Heart right ventricle (tissue), 16 donors: ENCODE results near the gene SLC25A21. TPM values are rescaled to one million over a fixed set of nuclear protein-coding genes. Genes with fewer than 3 reads are reported as not detected.

Experiments used
- ATAC-seq, 8 donors: fragments of 200-7000 bp; cut with Tn5 transposase; one replicate each; pipeline ENCODE4 v1.9.1; 2020; ENCODE audit warnings: mild to moderate bottlenecking in 8 of 8, moderate library complexity in 8 of 8, moderate number of reproducible peaks in 1 of 8
- DNase-seq, 2 donors: peaks; one replicate each; pipeline ENCODE4 v3.0.0-alpha.2; 2020
- H3K27ac ChIP-seq, 10 donors: fragments of 200-600 bp; sonication (generic) in 2 of 10; one replicate each; pipeline versions ENCODE4 v1.5.0 to v1.8.0; 2020 to 2022; ENCODE audit warnings: mild to moderate bottlenecking in 3 of 10
- H3K27me3 ChIP-seq, 7 donors: fragments of 200-600 bp; one replicate each; pipeline ENCODE4 v1.8.0; 2021 to 2022; ENCODE audit warnings: mild to moderate bottlenecking in 2 of 7
- H3K36me3 ChIP-seq, 9 donors: fragments of 200-600 bp; sonication (generic) in 1 of 9; one replicate each; pipeline versions ENCODE4 v1.5.0 to v1.8.0; 2020 to 2022; ENCODE audit warnings: mild to moderate bottlenecking in 2 of 9
- H3K4me1 ChIP-seq, 9 donors: fragments of 200-600 bp; sonication (generic) in 1 of 9; one replicate each; pipeline versions ENCODE4 v1.5.0 to v1.8.0; 2020 to 2022; ENCODE audit warnings: mild to moderate bottlenecking in 4 of 9
- H3K4me3 ChIP-seq, 10 donors: fragments of 200-600 bp; sonication (generic) in 2 of 10; one replicate each; pipeline versions ENCODE4 v1.5.0 to v1.8.0; 2020 to 2022; ENCODE audit warnings: mild to moderate bottlenecking in 7 of 10, moderate library complexity in 2 of 10
- H3K9me3 ChIP-seq, 11 donors: fragments of 200-600 bp in 10 of 11; sonication (generic) in 2 of 11; one replicate each; pipeline versions ENCODE4 v1.5.0 to v1.8.0; 2013 to 2022; ENCODE audit warnings: mild to moderate bottlenecking in 2 of 11, control low read depth in 1 of 11, moderate library complexity in 1 of 11
- CTCF ChIP-seq, 9 donors: fragments of 200-600 bp; sonication (generic) in 2 of 9; IDR thresholded peaks; one replicate each; pipeline versions ENCODE4 v1.5.0 to v1.8.0; 2021 to 2022; ENCODE audit warnings: antibody characterized with exemption in 9 of 9, mild to moderate bottlenecking in 5 of 9, moderate library complexity in 1 of 9
- WGBS, 2 donors: extraction: QIAGEN DNeasy Blood & Tissue Kit; methylation state at CpG; one replicate each; pipeline ENCODE4 v1.1.7; 2013; ENCODE audit warnings: inconsistent platforms in 1 of 2; 5-methylcytosine and 5-hydroxymethylcytosine counted together
- intact Hi-C, 10 donors: fragments of 100-400 bp; cut with DNase I; formaldehyde crosslinking; loops; one replicate each; pipeline versions ENCODE4 v1.11.1 to v1.14.2; 2022
- polyA plus RNA-seq, 2 donors: library from polyadenylated mRNA; stranded (reverse); fragments of 200-250 nt; gene quantifications; one replicate each; pipeline ENCODE4 v1.2.3, GENCODE V29; 2013
- total RNA-seq, 10 donors: library from RNA; stranded (reverse); fragmentation: NEBNext Ultra II Directional in 3 of 10; extraction: Animal tissue kit (Norgen Biotek cat#: 25700) in 3 of 10; gene quantifications; one replicate each; pipeline versions ENCODE4 v1.2.1 to v1.2.4, GENCODE V29; 2021 to 2023
- donor health status: Arrhythmogenic right ventricular cardiomyopathy.
- donor health status: ischemic (EF 13 %, LVEDD 7.1; RV severe dilation, severe dysfunction).
- donor health status: healthy with polysubstance abuse.
- donor health status: DM: no; HTN: yes; CAD: no.
- donor health status: DM: no; HTN: no; CAD: no.
- donor health status: ischemic (EF 25% LVEDD 6.9; RV normal size, moderate dysfunction).
- donor health status: ischemic (EF 25% LVEDD 5.7; RV mildly dilated, moderate dysfunction).
- donor health status: healthy.
- donor health status: DM: yes; HTN: yes; CAD: no.
- donor health status: Ischemic cardiomyopathy.
- donor health status: ischemic (EF 35%, LVEDD 5.7; RV mildly dilated, moderate dysfunction).
- donor health status: nonischemic (EF 11% LVEDD 7.7; RV severe dilation, severe dysfunction).
- donor health status: DM: yes; HTN: yes; CAD: no.
- donor health status: PGD.
- donor health status: ischemic (EF 29% LVEDD 5.4; RV normal size, mild dysfunction).
- donor health status: nonischemic (EF 23%, LVEDD 6.1; RV moderate dilation, normal function).

The SLC25A21 gene
- total and polyA plus RNA-seq, 12 donors = 0.08 to 1.3 (median 0.34) TPM

GRCh38 chr14:37032863-37033262 is 139.5 kb downstream of the SLC25A21 start:
- Histone ChIP-seq H3K36me3 (no peaks in the 10 kb centered on the region), H3K4me3 (no peak overlapping the region), H3K27me3 (no peaks in the 10 kb centered on the region), H3K9me3 (peaks cover 0 to 3% (median 0%) of the 10 kb centered on the region in 11 donors), H3K27ac (no peak overlapping the region), H3K4me1 (peaks cover 0 to 4% (median 0%) of the 10 kb centered on the region in 9 donors)
- ATAC-seq = no peak
- no peak for TF ChIP-seq CTCF (IDR thresholded peaks at IDR 0.05)
- DNase-seq = no peak
- WGBS, 2 donors = 84 to 94% methylated on average over 1 of the region's 1 CpG
- intact Hi-C loops = no loop called here

GRCh38 chr14:37027188-37027824 is 145.1 kb downstream of the SLC25A21 start:
- peaks cover 0 to 6% (median 0%) of the 10 kb centered on the region in 9 donors for H3K4me1 ChIP-seq
- no peak for ATAC-seq
- no peaks in the 10 kb centered on the region for H3K27me3 ChIP-seq
- 66 to 82% methylated on average over 4 of the region's 4 CpGs for WGBS, 2 donors
- H3K36me3 ChIP-seq = no peaks in the 10 kb centered on the region
- TF ChIP-seq CTCF (IDR thresholded peaks at IDR 0.05) = no peak
- no peaks in the 10 kb centered on the region for H3K9me3 ChIP-seq
- H3K4me3 ChIP-seq = no peak overlapping the region
- intact Hi-C loops = no loop called here
- no peak for DNase-seq
- H3K27ac ChIP-seq = no peak overlapping the region

GRCh38 chr14:37023875-37024565 is 148.4 kb downstream of the SLC25A21 start:
- no peak overlapping the region for H3K27ac ChIP-seq
- ATAC-seq (no peak), DNase-seq (no peak)
- no peaks in the 10 kb centered on the region for H3K27me3 ChIP-seq
- no peak for TF ChIP-seq CTCF (IDR thresholded peaks at IDR 0.05)
- no peak overlapping the region for H3K4me3 ChIP-seq
- H3K4me1 ChIP-seq = peaks cover 0 to 6% (median 4%) of the 10 kb centered on the region in 9 donors
- H3K36me3 ChIP-seq = no peaks in the 10 kb centered on the region
- H3K9me3 ChIP-seq = no peaks in the 10 kb centered on the region
- intact Hi-C loops = no loop called here
- 87 to 90% methylated on average over 5 of the region's 5 CpGs for WGBS, 2 donors

GRCh38 chr14:37021390-37021789 is 151.0 kb downstream of the SLC25A21 start:
- Histone ChIP-seq H3K36me3 (no peaks in the 10 kb centered on the region), H3K27me3 (no peaks in the 10 kb centered on the region), H3K27ac (no peak overlapping the region), H3K4me1 (peaks cover 0 to 6% (median 4%) of the 10 kb centered on the region in 9 donors), H3K4me3 (no peak overlapping the region), H3K9me3 (peaks cover 0 to 4% (median 0%) of the 10 kb centered on the region in 11 donors)
- intact Hi-C loops = no loop called here
- no peak for TF ChIP-seq CTCF (IDR thresholded peaks at IDR 0.05)
- DNase-seq (no peak), ATAC-seq (no peak)
- 85 to 86% methylated on average over 1 of the region's 1 CpG for WGBS, 2 donors
